ENCODE measurements around the gene DENND1C.

The DENND1C gene, protein sequence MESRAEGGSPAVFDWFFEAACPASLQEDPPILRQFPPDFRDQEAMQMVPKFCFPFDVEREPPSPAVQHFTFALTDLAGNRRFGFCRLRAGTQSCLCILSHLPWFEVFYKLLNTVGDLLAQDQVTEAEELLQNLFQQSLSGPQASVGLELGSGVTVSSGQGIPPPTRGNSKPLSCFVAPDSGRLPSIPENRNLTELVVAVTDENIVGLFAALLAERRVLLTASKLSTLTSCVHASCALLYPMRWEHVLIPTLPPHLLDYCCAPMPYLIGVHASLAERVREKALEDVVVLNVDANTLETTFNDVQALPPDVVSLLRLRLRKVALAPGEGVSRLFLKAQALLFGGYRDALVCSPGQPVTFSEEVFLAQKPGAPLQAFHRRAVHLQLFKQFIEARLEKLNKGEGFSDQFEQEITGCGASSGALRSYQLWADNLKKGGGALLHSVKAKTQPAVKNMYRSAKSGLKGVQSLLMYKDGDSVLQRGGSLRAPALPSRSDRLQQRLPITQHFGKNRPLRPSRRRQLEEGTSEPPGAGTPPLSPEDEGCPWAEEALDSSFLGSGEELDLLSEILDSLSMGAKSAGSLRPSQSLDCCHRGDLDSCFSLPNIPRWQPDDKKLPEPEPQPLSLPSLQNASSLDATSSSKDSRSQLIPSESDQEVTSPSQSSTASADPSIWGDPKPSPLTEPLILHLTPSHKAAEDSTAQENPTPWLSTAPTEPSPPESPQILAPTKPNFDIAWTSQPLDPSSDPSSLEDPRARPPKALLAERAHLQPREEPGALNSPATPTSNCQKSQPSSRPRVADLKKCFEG

GRCh38 chr19:6481541-6482342 is at the start of gene DENND1C:
TSS of gene DENND1C (minus strand) at chr19:6481787. CDS start at chr19:6481695, 92 bp downstream.
- TF ChIP-seq, protein P1, sequence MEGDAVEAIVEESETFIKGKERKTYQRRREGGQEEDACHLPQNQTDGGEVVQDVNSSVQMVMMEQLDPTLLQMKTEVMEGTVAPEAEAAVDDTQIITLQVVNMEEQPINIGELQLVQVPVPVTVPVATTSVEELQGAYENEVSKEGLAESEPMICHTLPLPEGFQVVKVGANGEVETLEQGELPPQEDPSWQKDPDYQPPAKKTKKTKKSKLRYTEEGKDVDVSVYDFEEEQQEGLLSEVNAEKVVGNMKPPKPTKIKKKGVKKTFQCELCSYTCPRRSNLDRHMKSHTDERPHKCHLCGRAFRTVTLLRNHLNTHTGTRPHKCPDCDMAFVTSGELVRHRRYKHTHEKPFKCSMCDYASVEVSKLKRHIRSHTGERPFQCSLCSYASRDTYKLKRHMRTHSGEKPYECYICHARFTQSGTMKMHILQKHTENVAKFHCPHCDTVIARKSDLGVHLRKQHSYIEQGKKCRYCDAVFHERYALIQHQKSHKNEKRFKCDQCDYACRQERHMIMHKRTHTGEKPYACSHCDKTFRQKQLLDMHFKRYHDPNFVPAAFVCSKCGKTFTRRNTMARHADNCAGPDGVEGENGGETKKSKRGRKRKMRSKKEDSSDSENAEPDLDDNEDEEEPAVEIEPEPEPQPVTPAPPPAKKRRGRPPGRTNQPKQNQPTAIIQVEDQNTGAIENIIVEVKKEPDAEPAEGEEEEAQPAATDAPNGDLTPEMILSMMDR (IDR thresholded peaks at IDR 0.05; ENCODE audit: low read depth, low read length): peak; percentile 55
- peak in 1 of 2 donors; percentile 16 for DNase-seq (ENCODE audit: low read depth in 2 of 2)
- H3K4me3 ChIP-seq (replicated peaks in 1 of 2; ENCODE audit: low read depth in 2 of 2, low read length in 2 of 2): no peak within 1 kb of the TSS

GRCh38 chr19:6530386-6531162 is 49.0 kb upstream of the DENND1C start, which contains the start of gene TNFSF9:
TSS of gene TNFSF9 (plus strand) at chr19:6531026. CDS start at chr19:6531037, 11 bp downstream.
- TF ChIP-seq, protein P1 (IDR thresholded peaks at IDR 0.05; ENCODE audit: low read depth, low read length): no peak
- DNase-seq (ENCODE audit: low read depth in 2 of 2): peak; percentile 88 to 91
- H3K4me3 ChIP-seq (replicated peaks in 1 of 2; ENCODE audit: low read depth in 2 of 2, low read length in 2 of 2): peak within 1 kb of the TSS; percentile 59 to 61

- H3K4me3 ChIP-seq (replicated peaks in 1 of 2; ENCODE audit: low read depth in 2 of 2, low read length in 2 of 2): peak overlapping the region; percentile 59 to 61
- TF ChIP-seq, protein P1 (IDR thresholded peaks at IDR 0.05; ENCODE audit: low read depth, low read length): no peak
- DNase-seq (ENCODE audit: low read depth in 2 of 2): no peak
Measured at GRCh38 chr19:6529937-6530385, 48.4 kb upstream of the DENND1C start.

DNA sequence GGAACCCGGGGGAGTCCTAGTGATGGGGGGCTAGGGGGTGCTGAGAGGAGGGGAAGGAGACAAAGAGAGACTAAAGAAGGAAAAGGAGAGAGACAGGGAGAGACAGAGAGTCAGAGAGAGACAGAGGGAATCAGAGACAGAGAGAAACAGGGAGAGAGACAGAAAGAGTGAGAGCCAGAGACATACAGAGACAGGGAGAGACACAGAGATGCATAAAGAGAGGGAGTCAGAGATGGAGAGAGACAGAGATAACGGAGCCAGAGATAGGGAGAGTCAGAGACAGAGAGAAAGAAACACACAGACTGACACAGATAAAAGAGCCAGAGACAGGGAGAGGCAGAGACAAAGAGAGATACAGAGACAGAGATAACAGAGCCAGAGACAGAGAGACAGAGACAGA is 47.8 kb upstream of the DENND1C start:
- DNase-seq (ENCODE audit: low read depth in 2 of 2): no peak
- H3K4me3 ChIP-seq (replicated peaks in 1 of 2; ENCODE audit: low read depth in 2 of 2, low read length in 2 of 2): no peak overlapping the region
- TF ChIP-seq, protein P1 (IDR thresholded peaks at IDR 0.05; ENCODE audit: low read depth, low read length): no peak

GRCh38 chr19:6528544-6529121 is 47.0 kb upstream of the DENND1C start:
- TF ChIP-seq, protein P1 (IDR thresholded peaks at IDR 0.05; ENCODE audit: low read depth, low read length): no peak
- H3K4me3 ChIP-seq (replicated peaks in 1 of 2; ENCODE audit: low read depth in 2 of 2, low read length in 2 of 2): no peak overlapping the region
- peak; percentile 16 to 52 for DNase-seq (ENCODE audit: low read depth in 2 of 2)

Measured in cardiac fibroblast (primary cell).